Measurements from ENCODE around the gene RNF17. TPM values are rescaled to one million over a fixed set of nuclear protein-coding genes. Genes with fewer than 3 reads are reported as not detected.

The RNF17 gene
- total and polyA plus RNA-seq, 2 of the 8 experiments (the other 6 are each of a cell fraction or from before 2014, with no cell fraction given) = not detected

DNA sequence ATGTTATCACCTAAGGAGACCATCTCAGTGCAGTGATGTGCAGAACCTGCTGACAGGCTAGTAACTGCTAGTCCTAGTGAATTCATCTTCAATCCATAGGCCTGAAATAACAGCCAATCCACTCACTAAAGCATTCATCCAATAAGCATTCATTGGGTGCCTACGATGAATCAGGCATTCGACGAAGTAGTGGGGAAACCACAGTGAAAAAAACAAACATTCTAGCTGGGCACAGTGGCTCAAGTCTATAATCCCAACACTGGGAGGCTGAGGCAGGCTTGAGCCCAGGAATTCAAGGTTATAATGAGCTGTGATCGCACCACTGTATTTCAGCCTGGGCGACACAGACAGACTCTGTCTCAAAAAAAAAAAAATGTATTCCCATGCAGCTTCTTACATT lies 135.6 kb downstream of the RNF17 start:
- Histone ChIP-seq H3K27me3 (replicated peaks in 1 of 4; ENCODE audit: control insufficient read depth in 3 of 4, extremely low read depth in 1 of 4, insufficient read depth in 3 of 4, low read length in 3 of 4) (no peaks in the 10 kb centered on the region), H3K56ac (replicated peaks; ENCODE audit: insufficient read length, low read depth, low read length) (no peak overlapping the region), H4K91ac (replicated peaks; ENCODE audit: insufficient read length, low read length) (no peak overlapping the region), H3K23me2 (ENCODE audit: low read depth, low read length) (no peaks in the 10 kb centered on the region), H2BK12ac (ENCODE audit: low read depth, low read length) (no peak overlapping the region), H2AK5ac (ENCODE audit: low read depth, low read length) (no peak overlapping the region), H2BK20ac (ENCODE audit: low read length) (no peak overlapping the region), H3K4me1 (replicated peaks in 1 of 4; ENCODE audit: control insufficient read depth in 3 of 4, insufficient read depth in 4 of 4, low read length in 3 of 4) (no peaks in the 10 kb centered on the region), H3K23ac (ENCODE audit: insufficient read length) (no peak overlapping the region), H4K5ac (ENCODE audit: insufficient read length, low read depth, low read length) (no peak overlapping the region), H3K79me2 (ENCODE audit: control insufficient read depth in 1 of 2, insufficient read depth in 2 of 2, low read length in 2 of 2) (no peaks in the 10 kb centered on the region), H3K9me3 (ENCODE audit: insufficient read depth in 2 of 2, low read depth in 1 of 2, low read length in 1 of 2) (no peaks in the 10 kb centered on the region), H3K79me1 (ENCODE audit: low read depth, low read length) (no peaks in the 10 kb centered on the region), H3K36me3 (ENCODE audit: control insufficient read depth in 2 of 4, insufficient read depth in 4 of 4, low read length in 3 of 4) (peaks cover 2 to 35% (median 8%) of the 10 kb centered on the region in 4 experiments; a peak in 6 of 8 replicates), H2BK5ac (ENCODE audit: low read depth, low read length) (no peak overlapping the region), H3K4me3 (ENCODE audit: extremely low read depth in 1 of 4, insufficient read depth in 2 of 4, low read depth in 3 of 4, low read length in 4 of 4) (no peak overlapping the region), H4K8ac (ENCODE audit: extremely low read depth, insufficient read depth, low read length) (no peak overlapping the region), H4K20me1 (replicated peaks in 1 of 2; ENCODE audit: control insufficient read depth in 1 of 2, insufficient read depth in 2 of 2, low read length in 2 of 2) (peaks cover 4 to 5% of the 10 kb centered on the region in 2 experiments), H2AFZ (ENCODE audit: low read length) (no peak overlapping the region), H3K4me2 (ENCODE audit: insufficient read depth in 1 of 2, low read depth in 2 of 2, low read length in 2 of 2) (no peak overlapping the region), H3K18ac (ENCODE audit: extremely low read depth, low read length) (no peak overlapping the region), H3K27ac (ENCODE audit: low read depth, low read length) (no peak overlapping the region), H3K9ac (replicated peaks in 1 of 4; ENCODE audit: extremely low read depth in 1 of 4, low read depth in 3 of 4, low read length in 3 of 4) (no peak overlapping the region), H3K14ac (ENCODE audit: insufficient read length) (no peak overlapping the region), H2BK15ac (ENCODE audit: low read length) (no peak overlapping the region), H3K4ac (replicated peaks; ENCODE audit: insufficient read length, low read depth, low read length) (no peak overlapping the region), H2BK120ac (replicated peaks; ENCODE audit: low read depth, low read length) (no peak overlapping the region)
- ChIA-PET CTCF (ENCODE audit: partially characterized antibody) (interaction anchor here (0.6 to 1.2 kb wide), 2 partner anchors 20 to 703 kb away, joined by 3 to 4 read pairs; no protein-coding TSS in a partner anchor), POLR2A (ENCODE audit: partially characterized antibody) (interaction anchor here (0.6 kb wide), 1 partner anchor 176 kb away, joined by 3 read pairs; no protein-coding TSS in a partner anchor)
- WGBS, 2 experiments (ENCODE audit: extremely low coverage in 1 of 2, insufficient coverage in 1 of 2, insufficient read length in 1 of 2, insufficient replicate concordance in 2 of 2, low coverage in 1 of 2, low lambda C conversion rate in 2 of 2, missing lambda C conversion rate in 1 of 2) = 91% methylated on average over 5 of the region's 5 CpGs; no CpG with 5 or more reads in 1 of the 2 experiments
- DNase-seq (ENCODE audit: low read depth in 1 of 2, low spot score in 2 of 2) = no peak
- no peak for FAIRE-seq
- TF ChIP-seq SAP30 (IDR thresholded peaks at IDR 0.05; ENCODE audit: insufficient read depth, insufficient replicate concordance, low read length) = no peak
- no peak for TF ChIP-seq ZNF274 (IDR thresholded peaks at IDR 0.05; ENCODE audit: borderline replicate concordance, extremely low read depth, low read length)
- TF ChIP-seq RXRA (IDR thresholded peaks at IDR 0.05; ENCODE audit: insufficient read depth, low read depth, low read length) = no peak
- no peak for TF ChIP-seq TCF12 (IDR thresholded peaks at IDR 0.05; ENCODE audit: low read depth, low read length)
- no peak for TF ChIP-seq RAD21 (IDR thresholded peaks at IDR 0.05 in 1 of 2, conservative IDR thresholded peaks at IDR 0.05 in 1 of 2; ENCODE audit: low read depth in 2 of 2, low read length in 2 of 2)
- no peak for TF ChIP-seq BRCA1 (IDR thresholded peaks at IDR 0.05; ENCODE audit: low read depth, low read length)
- TF ChIP-seq KDM5A (IDR thresholded peaks at IDR 0.05; ENCODE audit: low read length) = no peak
- TF ChIP-seq KDM1A (IDR thresholded peaks at IDR 0.05; ENCODE audit: borderline replicate concordance, low read length) = no peak
- TF ChIP-seq KDM4A (IDR thresholded peaks at IDR 0.05; ENCODE audit: low read depth, low read length, severe bottlenecking) = no peak
